Tibial nerve (tissue), 4 donors: ENCODE results near the gene CIDEC.

ENCODE experiments used
- EP300 ChIP-seq, 2 donors: sonication (generic); formaldehyde crosslinking; IDR thresholded peaks; one replicate each; pipeline ENCODE4 v1.6.1; 2017; ENCODE audit warnings: antibody characterized with exemption in 2 of 2, mild to moderate bottlenecking in 1 of 2
- TF ChIP-seq, protein P1 (sequence below), 5 experiments: fragments of 200-600 bp in 3 of 5; fragments of 450-650 bp in 2 of 5; sonication (generic) in 3 of 5; IDR thresholded peaks; one replicate each; pipeline ENCODE4 v1.5.1; 2016 to 2019; ENCODE audit warnings: antibody characterized with exemption in 5 of 5, mild to moderate bottlenecking in 3 of 5, moderate library complexity in 2 of 5

DNA sequence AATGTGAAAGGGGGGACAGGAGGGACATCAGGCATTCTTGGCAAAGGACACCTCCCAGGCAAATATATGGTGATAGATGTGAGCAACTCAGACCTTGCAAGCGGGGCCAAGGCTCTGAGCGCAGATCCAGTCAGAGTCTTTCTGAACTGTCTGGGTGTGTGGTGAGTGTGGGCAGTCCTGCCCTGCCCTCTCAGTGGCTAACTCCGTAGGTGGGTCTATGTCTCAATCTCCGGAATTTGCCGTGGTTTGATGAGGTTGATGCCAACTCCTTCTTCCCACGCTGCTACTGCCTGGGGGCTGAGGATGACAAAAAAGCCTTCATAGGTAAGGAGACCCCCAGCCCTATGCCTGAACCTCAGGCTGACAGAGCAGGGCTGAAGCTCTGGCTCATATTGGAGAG, 62.6 kb downstream of the CIDEC start:
- TF ChIP-seq, protein P1, sequence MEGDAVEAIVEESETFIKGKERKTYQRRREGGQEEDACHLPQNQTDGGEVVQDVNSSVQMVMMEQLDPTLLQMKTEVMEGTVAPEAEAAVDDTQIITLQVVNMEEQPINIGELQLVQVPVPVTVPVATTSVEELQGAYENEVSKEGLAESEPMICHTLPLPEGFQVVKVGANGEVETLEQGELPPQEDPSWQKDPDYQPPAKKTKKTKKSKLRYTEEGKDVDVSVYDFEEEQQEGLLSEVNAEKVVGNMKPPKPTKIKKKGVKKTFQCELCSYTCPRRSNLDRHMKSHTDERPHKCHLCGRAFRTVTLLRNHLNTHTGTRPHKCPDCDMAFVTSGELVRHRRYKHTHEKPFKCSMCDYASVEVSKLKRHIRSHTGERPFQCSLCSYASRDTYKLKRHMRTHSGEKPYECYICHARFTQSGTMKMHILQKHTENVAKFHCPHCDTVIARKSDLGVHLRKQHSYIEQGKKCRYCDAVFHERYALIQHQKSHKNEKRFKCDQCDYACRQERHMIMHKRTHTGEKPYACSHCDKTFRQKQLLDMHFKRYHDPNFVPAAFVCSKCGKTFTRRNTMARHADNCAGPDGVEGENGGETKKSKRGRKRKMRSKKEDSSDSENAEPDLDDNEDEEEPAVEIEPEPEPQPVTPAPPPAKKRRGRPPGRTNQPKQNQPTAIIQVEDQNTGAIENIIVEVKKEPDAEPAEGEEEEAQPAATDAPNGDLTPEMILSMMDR (IDR thresholded peaks at IDR 0.05): no peak
- TF ChIP-seq EP300 (IDR thresholded peaks at IDR 0.05): no peak
